Measurements from ENCODE around the gene SRSF12. TPM values are rescaled to one million over a fixed set of nuclear protein-coding genes. Genes with fewer than 3 reads are reported as not detected.

The SRSF12 gene
- total RNA-seq (2014; rRNA removed; shearing (Covaris generic)) = not detected in 2 replicates

GRCh38 chr6:89117211-89118108 lies at the start of gene SRSF12:
SRSF12 (minus strand) TSS chr6:89118071; CDS start chr6:89117887, 184 bp downstream.
- DNase-seq (ENCODE audit: low read depth) = peak; percentile 9

GRCh38 chr6:89162047-89162371 lies 44.1 kb upstream of the SRSF12 start:
- no peak for DNase-seq (ENCODE audit: low read depth)

GRCh38 chr6:89161326-89162046 lies 43.6 kb upstream of the SRSF12 start:
- DNase-seq (ENCODE audit: low read depth) = no peak

- DNase-seq (ENCODE audit: low read depth) = no peak
Measured at GRCh38 chr6:89160331-89161092, 42.6 kb upstream of the SRSF12 start.

GRCh38 chr6:89154131-89154530 lies 36.3 kb upstream of the SRSF12 start:
- no peak for DNase-seq (ENCODE audit: low read depth)

- DNase-seq (ENCODE audit: low read depth) = peak; percentile 4
Measured at GRCh38 chr6:89148016-89148750, 30.3 kb upstream of the SRSF12 start.

- peak; percentile 31 for DNase-seq (ENCODE audit: low read depth)
Measured at GRCh38 chr6:89146718-89147700, 29.1 kb upstream of the SRSF12 start.

GRCh38 chr6:89145956-89146717 lies 28.3 kb upstream of the SRSF12 start, which contains the start of gene PM20D2:
PM20D2 (plus strand) TSS chr6:89146055; CDS start chr6:89146145, 90 bp downstream.
- peak; percentile 51 for DNase-seq (ENCODE audit: low read depth)

GRCh38 chr6:89145091-89145955 lies 27.5 kb upstream of the SRSF12 start:
- peak; percentile 32 for DNase-seq (ENCODE audit: low read depth)

GRCh38 chr6:89144354-89144906 lies 26.6 kb upstream of the SRSF12 start:
- no peak for DNase-seq (ENCODE audit: low read depth)

GRCh38 chr6:89140347-89141156 lies 22.7 kb upstream of the SRSF12 start:
- DNase-seq (ENCODE audit: low read depth) = no peak

- DNase-seq (ENCODE audit: low read depth) = peak; percentile 24
Measured at GRCh38 chr6:89139509-89140346, 21.9 kb upstream of the SRSF12 start.

- no peak for DNase-seq (ENCODE audit: low read depth)
Measured at GRCh38 chr6:89138173-89138572, 20.3 kb upstream of the SRSF12 start.

GRCh38 chr6:89134723-89135122 lies 16.9 kb upstream of the SRSF12 start:
- no peak for DNase-seq (ENCODE audit: low read depth)

- no peak for DNase-seq (ENCODE audit: low read depth)
Measured at GRCh38 chr6:89133981-89134380, 16.1 kb upstream of the SRSF12 start.

GRCh38 chr6:89132057-89132456 lies 14.2 kb upstream of the SRSF12 start:
- no peak for DNase-seq (ENCODE audit: low read depth)
